Keratinocyte (primary cell): ENCODE measurements around the gene HOMER2. TPM values are rescaled to one million over a fixed set of nuclear protein-coding genes. Genes with fewer than 3 reads are reported as not detected.

Source experiments
- DNase-seq: peaks from one replicate; pipeline ENCODE4 v3.0.0-alpha.2; 2011; ENCODE audit warnings: low read depth, missing footprints, low spot score
- FAIRE-seq: peaks from 2 replicates; lab custom pipeline; 2011; peaks lifted over from hg19 to GRCh38; lab: Jason Lieb, UNC
- H2AFZ ChIP-seq: 2 replicates; pipeline ENCODE4 v1.6.0; 2012; ENCODE audit warnings: low read length, control low read depth, inconsistent platforms; ENCODE audit not compliant: control insufficient read depth
- H3K27ac ChIP-seq: 2 replicates; pipeline ENCODE4 v1.5.1; 2011; ENCODE audit warnings: low read length; ENCODE audit not compliant: control insufficient read depth, insufficient read depth
- H3K27me3 ChIP-seq: 3 replicates; pipeline ENCODE4 v1.6.0; 2011; ENCODE audit warnings: low read length; ENCODE audit not compliant: control insufficient read depth, insufficient read depth; ENCODE audit errors: extremely low read depth
- H3K36me3 ChIP-seq, 2 experiments: 2 replicates in 1 of 2; 3 replicates in 1 of 2; pipeline ENCODE4 v1.5.1; 2011; ENCODE audit warnings: low read length in 2 of 2, mild to moderate bottlenecking in 1 of 2; ENCODE audit not compliant: control insufficient read depth in 2 of 2, insufficient read depth in 2 of 2; ENCODE audit errors: extremely low read depth in 1 of 2
- H3K4me1 ChIP-seq: 3 replicates; pipeline ENCODE4 v1.5.1; 2011; ENCODE audit warnings: low read length; ENCODE audit not compliant: control insufficient read depth, insufficient read depth; ENCODE audit errors: extremely low read depth
- H3K4me2 ChIP-seq: 3 replicates; pipeline ENCODE4 v1.6.0; 2011; ENCODE audit warnings: low read depth, low read length; ENCODE audit not compliant: control insufficient read depth, insufficient read depth; ENCODE audit errors: extremely low read depth
- H3K4me3 ChIP-seq, 3 experiments: fragments of 200-600 bp in 1 of 3; sonication (generic) in 1 of 3; 2 replicates in 2 of 3; 3 replicates in 1 of 3; pipeline ENCODE4 v1.5.1; 2011 to 2016; ENCODE audit warnings: low read length in 3 of 3, mild to moderate bottlenecking in 3 of 3, control low read depth in 2 of 3, inconsistent platforms in 1 of 3, low read depth in 1 of 3, mixed read lengths in 1 of 3, mixed run types in 1 of 3, moderate library complexity in 1 of 3; ENCODE audit not compliant: control insufficient read depth in 2 of 3, insufficient read depth in 2 of 3; ENCODE audit errors: extremely low read depth in 1 of 3
- H3K79me2 ChIP-seq: 2 replicates; pipeline ENCODE4 v1.6.0; 2012; ENCODE audit warnings: low read length; ENCODE audit not compliant: control insufficient read depth, insufficient read depth
- H3K9ac ChIP-seq: 3 replicates; pipeline ENCODE4 v1.6.0; 2011; ENCODE audit warnings: low read length; ENCODE audit not compliant: control insufficient read depth, insufficient read depth; ENCODE audit errors: extremely low read depth
- H3K9me1 ChIP-seq: 3 replicates; pipeline ENCODE4 v1.6.0; 2011; ENCODE audit warnings: low read length; ENCODE audit not compliant: control insufficient read depth, insufficient read depth; ENCODE audit errors: extremely low read depth
- H3K9me3 ChIP-seq: 2 replicates; pipeline ENCODE4 v1.5.1; 2012; ENCODE audit warnings: low read depth, low read length; ENCODE audit not compliant: control insufficient read depth
- H4K20me1 ChIP-seq: 3 replicates; pipeline ENCODE4 v1.6.0; 2011; ENCODE audit warnings: low read length; ENCODE audit not compliant: control insufficient read depth, insufficient read depth; ENCODE audit errors: extremely low read depth
- CTCF ChIP-seq, 3 experiments: IDR thresholded peaks in 1 of 3; conservative IDR thresholded peaks in 1 of 3; optimal IDR thresholded peaks in 1 of 3; 2 replicates in 2 of 3; 3 replicates in 1 of 3; pipeline versions ENCODE3 to v1.5.1; 2011; ENCODE audit warnings: low read length in 3 of 3, mild to moderate bottlenecking in 3 of 3, moderate library complexity in 2 of 3, control low read depth in 1 of 3, inconsistent platforms in 1 of 3; ENCODE audit not compliant: insufficient read depth in 2 of 3; ENCODE audit errors: extremely low read depth in 1 of 3
- EZH2 ChIP-seq: IDR thresholded peaks from one replicate; pipeline ENCODE4 v1.6.1; 2012; ENCODE audit warnings: inconsistent platforms, mild to moderate bottlenecking, low read length, moderate library complexity
- dilution Hi-C: fragments of 300-500 bp; cut with MboI; formaldehyde crosslinking; loops from one replicate; pipeline ENCODE4 v1.7.0; 2020; ENCODE audit warnings: low sequenced_read_pairs; ENCODE audit not compliant: extremely low pct_ligation_motif_present
- polyA plus RNA-seq, 5 experiments: library from polyadenylated mRNA; depleted of rRNA in 3 of 5; stranded (reverse) in 3 of 5; stranded (forward) in 1 of 5; unstranded in 1 of 5; fragments of >200 nt; gene quantifications; 1 replicate in 1 of 5; 2 replicates in 3 of 5; 3 replicates in 1 of 5; pipeline versions ENCODE4 v1.2.1 to v1.2.3, GENCODE V29; 2011 to 2012; ENCODE audit warnings: missing spikeins in 2 of 5, low read depth in 1 of 5, low replicate concordance in 1 of 5

Gene HOMER2
- polyA plus RNA-seq, 1 donor (not counting 4 experiments of a cell fraction or from before 2014, with no cell fraction given) = 12.4 TPM

DNA sequence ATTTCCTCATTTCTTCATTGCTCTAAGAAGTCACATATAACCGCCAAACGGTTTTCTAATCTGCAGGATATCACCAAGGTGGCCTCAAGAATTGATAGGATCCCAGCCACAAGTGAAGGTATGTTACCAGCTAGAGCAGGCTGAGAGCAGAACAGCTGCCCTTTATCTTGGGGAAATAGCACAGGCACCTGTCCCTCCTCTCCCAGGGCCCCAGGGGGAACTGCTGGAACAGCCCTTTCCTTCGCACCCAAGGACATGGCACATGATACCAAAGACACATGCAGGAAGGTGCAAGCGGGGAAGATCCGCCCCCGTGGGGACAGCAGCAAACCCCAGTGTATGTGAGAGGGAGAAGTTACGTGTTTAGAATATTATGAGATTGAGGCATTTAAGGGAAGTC lies 35.3 kb downstream of the HOMER2 start:
- dilution Hi-C loops = no loop called here
- Histone ChIP-seq H3K79me2 (no peaks in the 10 kb centered on the region), H3K27ac (no peak overlapping the region), H3K36me3 (no peaks in the 10 kb centered on the region), H3K4me2 (no peak overlapping the region), H3K9me3 (no peaks in the 10 kb centered on the region), H3K9ac (no peak overlapping the region), H3K4me1 (no peaks in the 10 kb centered on the region), H3K27me3 (no peaks in the 10 kb centered on the region), H3K9me1 (no peaks in the 10 kb centered on the region), H4K20me1 (no peaks in the 10 kb centered on the region), H2AFZ (no peak overlapping the region), H3K4me3 (no peak overlapping the region)
- TF ChIP-seq CTCF (optimal IDR thresholded peaks at IDR 0.05 in 1 of 3, IDR thresholded peaks at IDR 0.05 in 1 of 3, conservative IDR thresholded peaks at IDR 0.05 in 1 of 3; ENCODE audit: extremely low read depth in 1 of 3, insufficient read depth in 2 of 3, low read length in 3 of 3) (no peak), EZH2 (no peak)
- no peak for FAIRE-seq
- no peak for DNase-seq

GRCh38 chr15:82916161-82916952 lies 36.2 kb downstream of the HOMER2 start:
- Histone ChIP-seq H3K4me1 (no peaks in the 10 kb centered on the region), H3K79me2 (no peaks in the 10 kb centered on the region), H3K36me3 (no peaks in the 10 kb centered on the region), H3K9ac (no peak overlapping the region), H3K9me1 (no peaks in the 10 kb centered on the region), H3K9me3 (no peaks in the 10 kb centered on the region), H3K27me3 (no peaks in the 10 kb centered on the region), H3K4me2 (no peak overlapping the region), H3K27ac (no peak overlapping the region), H2AFZ (no peak overlapping the region), H3K4me3 (no peak overlapping the region), H4K20me1 (no peaks in the 10 kb centered on the region)
- dilution Hi-C loops = no loop called here
- TF ChIP-seq CTCF (optimal IDR thresholded peaks at IDR 0.05 in 1 of 3, IDR thresholded peaks at IDR 0.05 in 1 of 3, conservative IDR thresholded peaks at IDR 0.05 in 1 of 3; ENCODE audit: extremely low read depth in 1 of 3, insufficient read depth in 2 of 3, low read length in 3 of 3) = no peak
- TF ChIP-seq EZH2 = no peak
- no peak for FAIRE-seq
- no peak for DNase-seq
